Mesothelial cell of epicardium (in vitro differentiated cells): ENCODE data around the gene PDE4D. TPM values are rescaled to one million over a fixed set of nuclear protein-coding genes. Genes with fewer than 3 reads are reported as not detected.
A peak's percentile ranks its signal among the peaks of the same experiment; 100 is the strongest.
"Not testable (repeated sequence)": the region's sequence is repeated elsewhere in the genome, so short reads cannot be mapped to it uniquely, and the experiment has no call there.

Experiments used
- DNase-seq, 2 experiments: peaks; one replicate each; pipeline ENCODE4 v3.0.0; 2021; ENCODE audit warnings: low spot score in 2 of 2; ENCODE audit not compliant: unreplicated experiment in 2 of 2
- H3K27ac Mint-ChIP-seq: 2 replicates; pipeline ENCODE4 v1.8.0; 2021; ENCODE audit warnings: mixed read lengths
- H3K27me3 Mint-ChIP-seq: 2 replicates; pipeline ENCODE4 v1.8.0; 2021; ENCODE audit warnings: low read depth, mixed read lengths
- H3K36me3 Mint-ChIP-seq: 2 replicates; pipeline ENCODE4 v1.8.0; 2021; ENCODE audit warnings: mixed read lengths
- H3K4me1 Mint-ChIP-seq: 2 replicates; pipeline ENCODE4 v1.8.0; 2021; ENCODE audit warnings: mixed read lengths
- H3K4me3 Mint-ChIP-seq: 2 replicates; pipeline ENCODE4 v1.8.0; 2021; ENCODE audit warnings: mild to moderate bottlenecking, moderate library complexity, mixed read lengths
- H3K9me3 Mint-ChIP-seq: 2 replicates; pipeline ENCODE4 v1.8.0; 2021; ENCODE audit warnings: mixed read lengths
- total RNA-seq: library from RNA; stranded (reverse); gene quantifications from 3 replicates; pipeline ENCODE4 v1.2.1, GENCODE V29; 2021
- TF ChIP-seq, protein P1 (sequence below): fragments of 200-600 bp; sonication (generic); IDR thresholded peaks from one replicate; pipeline ENCODE4 v1.5.0; 2021; ENCODE audit warnings: antibody characterized with exemption; ENCODE audit not compliant: unreplicated experiment

The PDE4D gene
- total RNA-seq, 1 donor from 2014 or later: 105 TPM

DNA sequence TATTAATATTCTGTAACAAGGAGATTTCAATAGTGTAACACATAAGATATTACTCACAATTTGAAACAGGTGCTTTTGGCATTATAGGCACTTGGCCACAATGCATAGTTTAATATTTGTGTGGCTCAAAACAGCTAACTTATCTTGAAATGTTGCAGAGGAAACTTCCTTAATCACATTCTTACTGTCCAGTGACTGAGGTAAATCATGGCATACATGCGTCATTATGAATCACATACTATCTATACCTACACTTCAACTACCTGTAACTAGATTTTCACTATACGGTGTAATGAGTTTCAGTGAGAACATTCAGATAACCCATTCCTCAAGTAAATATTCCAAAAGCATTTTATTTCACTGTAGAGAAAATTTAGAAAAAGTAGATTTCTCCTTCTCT is 218.8 kb downstream of the PDE4D start:
- TF ChIP-seq, protein P1, sequence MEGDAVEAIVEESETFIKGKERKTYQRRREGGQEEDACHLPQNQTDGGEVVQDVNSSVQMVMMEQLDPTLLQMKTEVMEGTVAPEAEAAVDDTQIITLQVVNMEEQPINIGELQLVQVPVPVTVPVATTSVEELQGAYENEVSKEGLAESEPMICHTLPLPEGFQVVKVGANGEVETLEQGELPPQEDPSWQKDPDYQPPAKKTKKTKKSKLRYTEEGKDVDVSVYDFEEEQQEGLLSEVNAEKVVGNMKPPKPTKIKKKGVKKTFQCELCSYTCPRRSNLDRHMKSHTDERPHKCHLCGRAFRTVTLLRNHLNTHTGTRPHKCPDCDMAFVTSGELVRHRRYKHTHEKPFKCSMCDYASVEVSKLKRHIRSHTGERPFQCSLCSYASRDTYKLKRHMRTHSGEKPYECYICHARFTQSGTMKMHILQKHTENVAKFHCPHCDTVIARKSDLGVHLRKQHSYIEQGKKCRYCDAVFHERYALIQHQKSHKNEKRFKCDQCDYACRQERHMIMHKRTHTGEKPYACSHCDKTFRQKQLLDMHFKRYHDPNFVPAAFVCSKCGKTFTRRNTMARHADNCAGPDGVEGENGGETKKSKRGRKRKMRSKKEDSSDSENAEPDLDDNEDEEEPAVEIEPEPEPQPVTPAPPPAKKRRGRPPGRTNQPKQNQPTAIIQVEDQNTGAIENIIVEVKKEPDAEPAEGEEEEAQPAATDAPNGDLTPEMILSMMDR: no peak
- Mint-ChIP-seq H3K9me3 (peaks cover 8% of the 10 kb centered on the region), H3K4me1 (peaks cover 31% of the 10 kb centered on the region), H3K27me3 (no peaks in the 10 kb centered on the region), H3K4me3 (no peak overlapping the region), H3K27ac (no peak overlapping the region), H3K36me3 (peaks cover 6% of the 10 kb centered on the region)
- no peak for DNase-seq

DNA sequence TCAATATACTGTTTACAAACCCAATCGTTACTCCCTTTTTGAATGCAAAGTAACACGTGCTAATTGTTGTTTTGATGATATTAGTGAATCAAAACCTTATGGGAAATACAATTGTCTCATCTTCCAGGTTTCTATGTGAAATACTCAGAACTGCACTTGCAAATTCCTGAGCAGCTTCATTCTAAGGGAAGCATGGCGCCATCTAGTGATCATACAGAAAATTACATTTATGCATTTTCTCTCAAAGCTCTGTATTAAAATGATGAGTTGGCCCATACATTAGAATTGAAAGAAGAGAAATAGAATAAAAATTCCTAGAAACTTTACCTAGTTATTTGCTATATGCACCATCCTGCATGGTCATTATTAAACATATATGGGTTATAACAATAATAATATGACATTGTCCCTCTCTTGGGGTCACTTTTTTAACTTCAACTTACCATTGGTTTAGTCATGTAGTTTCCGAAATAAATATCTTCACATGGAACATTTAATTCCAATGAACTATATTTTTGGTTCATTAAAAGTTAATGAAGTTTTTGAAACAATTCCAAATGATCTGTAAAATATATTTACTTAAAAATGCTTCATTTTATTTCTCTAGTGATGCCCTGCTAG is 220.0 kb downstream of the PDE4D start:
- Mint-ChIP-seq H3K27ac (no peak overlapping the region), H3K4me3 (no peak overlapping the region), H3K4me1 (peaks cover 29% of the 10 kb centered on the region), H3K9me3 (no peaks in the 10 kb centered on the region), H3K27me3 (no peaks in the 10 kb centered on the region), H3K36me3 (no peaks in the 10 kb centered on the region)
- TF ChIP-seq, protein P1: peak; percentile 92
- no peak for DNase-seq

DNA sequence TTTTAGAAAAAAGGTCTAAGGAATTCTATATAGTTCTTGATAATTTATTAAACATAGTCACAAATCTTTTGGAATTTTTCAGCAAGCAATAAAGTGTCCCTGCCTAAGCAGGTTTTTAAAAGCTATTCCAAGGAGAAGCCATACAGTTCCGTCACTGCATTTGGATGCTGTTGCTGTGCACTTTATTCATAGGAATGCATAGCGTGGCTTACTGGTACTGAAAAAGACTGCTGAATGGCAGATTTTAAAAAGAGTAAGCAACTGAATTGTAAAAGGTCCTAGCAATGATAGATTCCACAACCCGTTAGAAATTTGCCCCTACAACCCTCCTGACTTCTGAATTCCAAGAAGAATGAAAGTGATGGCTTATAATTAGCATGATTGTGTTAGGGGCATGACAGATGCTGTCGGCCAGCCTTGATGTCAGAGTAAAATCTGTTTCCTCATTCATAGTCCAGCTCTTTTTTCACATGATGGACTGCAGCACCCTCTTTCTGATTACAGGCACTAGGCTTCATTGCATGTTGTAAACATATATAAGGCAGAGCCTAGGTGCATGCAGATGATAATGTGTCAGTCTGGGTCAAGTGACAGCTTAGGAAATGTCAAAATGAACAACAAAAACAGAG is 227.0 kb downstream of the PDE4D start:
- H3K4me3 Mint-ChIP-seq: no peak overlapping the region
- H3K9me3 Mint-ChIP-seq: no peaks in the 10 kb centered on the region
- no peak overlapping the region for H3K27ac Mint-ChIP-seq
- H3K36me3 Mint-ChIP-seq: no peaks in the 10 kb centered on the region
- TF ChIP-seq, protein P1: no peak
- H3K27me3 Mint-ChIP-seq: no peaks in the 10 kb centered on the region
- no peak for DNase-seq
- peaks cover 30% of the 10 kb centered on the region for H3K4me1 Mint-ChIP-seq

DNA sequence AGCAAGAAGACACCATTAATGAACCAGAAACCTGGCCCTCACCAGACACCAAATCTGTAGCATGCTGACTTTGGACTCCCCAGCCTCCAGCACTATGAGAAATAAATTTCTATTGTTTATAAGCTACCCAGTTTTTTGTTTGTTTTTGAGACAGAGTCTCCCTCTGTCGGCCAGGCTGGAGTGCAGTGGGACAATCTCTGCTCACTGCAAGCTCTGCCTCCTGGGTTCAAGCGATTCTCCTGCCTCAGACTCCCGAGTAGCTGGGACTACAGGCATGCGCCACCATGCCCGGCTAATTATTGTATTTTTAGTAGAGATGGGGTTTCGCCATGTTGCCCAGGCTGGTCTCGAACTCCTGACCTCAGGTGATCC is 227.7 kb downstream of the PDE4D start:
- not testable (repeated sequence) for DNase-seq, H3K36me3 Mint-ChIP-seq, H3K27ac Mint-ChIP-seq, H3K27me3 Mint-ChIP-seq, H3K4me3 Mint-ChIP-seq, H3K9me3 Mint-ChIP-seq
- H3K4me1 Mint-ChIP-seq: peaks cover 35% of the 10 kb centered on the region

DNA sequence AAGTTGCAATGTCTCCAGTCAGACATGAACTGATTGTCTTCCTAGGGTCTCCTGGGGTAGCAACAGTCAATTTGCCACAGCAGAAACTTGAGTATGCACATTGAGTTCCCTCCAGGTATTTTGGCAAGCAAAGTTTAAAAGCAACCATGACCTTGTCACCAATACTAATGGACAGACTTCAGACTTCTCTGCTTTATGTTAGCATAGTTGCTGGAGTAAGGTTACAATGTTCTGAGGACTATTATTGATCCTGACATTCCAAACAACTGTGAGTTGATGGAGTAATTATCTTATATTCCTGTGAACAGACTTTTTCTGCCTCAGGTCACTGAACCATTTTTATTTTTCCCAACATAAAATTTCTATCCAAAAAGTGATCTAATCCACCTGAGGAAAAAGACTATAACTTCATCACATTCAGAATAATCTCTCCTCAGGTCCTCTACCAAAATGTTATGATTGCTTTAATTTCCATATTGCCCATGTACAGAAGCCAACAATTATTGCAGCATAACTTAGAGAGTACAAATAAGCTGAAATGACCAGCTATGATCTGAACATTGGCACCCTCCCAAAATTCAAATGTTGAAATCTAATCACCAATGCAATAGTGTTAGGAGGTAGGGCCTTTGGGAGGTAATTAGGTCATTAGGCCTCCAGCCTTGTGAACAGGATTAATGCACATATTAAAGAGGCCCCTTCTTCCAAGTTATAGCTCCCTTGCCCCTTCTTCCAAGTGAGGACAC is 228.3 kb downstream of the PDE4D start:
- TF ChIP-seq, protein P1: no peak
- Mint-ChIP-seq H3K27ac (peak overlapping the region; percentile 61), H3K9me3 (no peaks in the 10 kb centered on the region), H3K36me3 (no peaks in the 10 kb centered on the region), H3K4me3 (no peak overlapping the region), H3K4me1 (peaks cover 39% of the 10 kb centered on the region), H3K27me3 (no peaks in the 10 kb centered on the region)
- no peak for DNase-seq

DNA sequence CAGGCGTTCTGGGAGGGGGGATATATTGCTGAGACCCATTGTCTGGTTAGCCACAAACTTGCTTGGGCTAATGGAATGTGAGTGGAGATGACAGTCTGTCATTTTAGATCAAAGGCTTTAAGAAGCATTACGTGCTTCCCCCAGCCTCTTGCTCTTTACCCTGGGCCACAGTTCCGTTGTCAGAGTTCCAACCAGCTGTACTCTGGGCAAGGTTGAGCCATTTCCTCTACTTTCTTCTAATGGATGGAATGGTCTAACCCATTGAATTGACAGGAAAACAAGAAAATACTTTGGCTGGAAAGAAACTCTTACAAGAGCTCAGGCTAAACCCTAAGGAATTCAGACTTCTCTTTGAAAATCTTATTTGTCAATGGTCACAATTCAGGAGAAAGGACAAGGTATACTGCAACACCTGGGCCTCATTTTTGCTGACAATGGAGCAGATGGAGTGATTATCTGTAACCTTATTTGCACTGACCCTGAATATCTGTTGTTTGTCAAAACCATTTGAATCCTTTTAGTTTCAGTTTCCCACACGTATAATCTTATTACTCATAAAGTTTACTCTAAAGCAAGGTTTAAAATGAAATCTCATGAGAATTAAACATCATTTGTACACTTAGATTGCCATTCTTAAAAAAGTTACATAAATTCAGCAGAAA is 231.4 kb downstream of the PDE4D start:
- Mint-ChIP-seq H3K4me1 (peaks cover 45% of the 10 kb centered on the region), H3K27ac (peak overlapping the region; percentile 83), H3K27me3 (no peaks in the 10 kb centered on the region)

More for the DNA sequence above, 231.4 kb downstream of the PDE4D start:
- Mint-ChIP-seq H3K36me3 (no peaks in the 10 kb centered on the region), H3K4me3 (no peak overlapping the region), H3K9me3 (no peaks in the 10 kb centered on the region)
- TF ChIP-seq, protein P1: no peak
- no peak for DNase-seq
